Memory B cell (primary cell): Measurements from ENCODE around the gene SLC13A2.
"Not testable (repeated sequence)": the region's sequence is repeated elsewhere in the genome, so short reads cannot be mapped to it uniquely, and the experiment has no call there.

Source experiments
- ATAC-seq: fragments of 150-1000 bp; cut with Tn5 transposase; 2 replicates; pipeline ENCODE4 v1.10.0; 2021; ENCODE audit warnings: low read depth, mild to moderate bottlenecking, moderate library complexity
- DNase-seq, 2 donors: peaks; one replicate each; pipeline ENCODE4 v3.0.0; 2022; ENCODE audit warnings: low spot score in 2 of 2
- H3K27ac Mint-ChIP-seq: one replicate; pipeline ENCODE4 v1.8.0; 2022; ENCODE audit warnings: mild to moderate bottlenecking, moderate library complexity, mixed read lengths
- H3K27me3 Mint-ChIP-seq: one replicate; pipeline ENCODE4 v1.8.0; 2022; ENCODE audit warnings: mixed read lengths
- H3K36me3 Mint-ChIP-seq: one replicate; pipeline ENCODE4 v1.8.0; 2022; ENCODE audit warnings: mild to moderate bottlenecking, mixed read lengths
- H3K4me1 Mint-ChIP-seq: one replicate; pipeline ENCODE4 v1.8.0; 2022; ENCODE audit warnings: mixed read lengths
- H3K4me3 Mint-ChIP-seq: one replicate; pipeline ENCODE4 v1.8.0; 2022; ENCODE audit warnings: mild to moderate bottlenecking, moderate library complexity, mixed read lengths
- H3K9me3 Mint-ChIP-seq: one replicate; pipeline ENCODE4 v1.8.0; 2022; ENCODE audit warnings: mixed read lengths

Gene SLC13A2

GRCh38 chr17:28506763-28507487 is 33.5 kb downstream of the SLC13A2 start:
- no peaks in the 10 kb centered on the region for H3K4me1 Mint-ChIP-seq
- H3K27me3 Mint-ChIP-seq = peaks cover 26% of the 10 kb centered on the region
- ATAC-seq (no peak), DNase-seq (no peak)
- no peaks in the 10 kb centered on the region for H3K36me3 Mint-ChIP-seq
- no peaks in the 10 kb centered on the region for H3K9me3 Mint-ChIP-seq
- no peak overlapping the region for H3K4me3 Mint-ChIP-seq
- no peak overlapping the region for H3K27ac Mint-ChIP-seq

GRCh38 chr17:28507567-28508203 is 34.2 kb downstream of the SLC13A2 start:
- Mint-ChIP-seq H3K4me1 (no peaks in the 10 kb centered on the region), H3K27me3 (peaks cover 28% of the 10 kb centered on the region), H3K9me3 (no peaks in the 10 kb centered on the region), H3K36me3 (no peaks in the 10 kb centered on the region), H3K4me3 (no peak overlapping the region), H3K27ac (no peak overlapping the region)
- DNase-seq (no peak), ATAC-seq (no peak)

- H3K9me3 Mint-ChIP-seq = no peaks in the 10 kb centered on the region
- no peak for DNase-seq
- H3K4me1 Mint-ChIP-seq = no peaks in the 10 kb centered on the region
- ATAC-seq = no peak
- no peak overlapping the region for H3K27ac Mint-ChIP-seq
- H3K27me3 Mint-ChIP-seq = peaks cover 28% of the 10 kb centered on the region
- no peak overlapping the region for H3K4me3 Mint-ChIP-seq
- H3K36me3 Mint-ChIP-seq = no peaks in the 10 kb centered on the region
Measured at GRCh38 chr17:28508211-28508724, 34.8 kb downstream of the SLC13A2 start.

GRCh38 chr17:28509789-28510188 is 36.3 kb downstream of the SLC13A2 start:
- DNase-seq (no peak), ATAC-seq (no peak)
- no peaks in the 10 kb centered on the region for H3K36me3 Mint-ChIP-seq
- H3K27me3 Mint-ChIP-seq = peaks cover 28% of the 10 kb centered on the region
- H3K4me3 Mint-ChIP-seq = no peak overlapping the region
- no peaks in the 10 kb centered on the region for H3K4me1 Mint-ChIP-seq
- H3K27ac Mint-ChIP-seq = no peak overlapping the region
- H3K9me3 Mint-ChIP-seq = no peaks in the 10 kb centered on the region

- Mint-ChIP-seq H3K27me3 (peaks cover 19% of the 10 kb centered on the region), H3K9me3 (no peaks in the 10 kb centered on the region), H3K27ac (no peak overlapping the region), H3K4me3 (no peak overlapping the region), H3K4me1 (no peaks in the 10 kb centered on the region), H3K36me3 (no peaks in the 10 kb centered on the region)
- DNase-seq (no peak), ATAC-seq (no peak)
Measured at GRCh38 chr17:28511858-28512461, 38.5 kb downstream of the SLC13A2 start.

GRCh38 chr17:28513476-28513875 is 40.0 kb downstream of the SLC13A2 start:
- H3K9me3 Mint-ChIP-seq = no peaks in the 10 kb centered on the region
- no peak overlapping the region for H3K4me3 Mint-ChIP-seq
- H3K27ac Mint-ChIP-seq = no peak overlapping the region
- H3K4me1 Mint-ChIP-seq = peaks cover 5% of the 10 kb centered on the region
- peaks cover 17% of the 10 kb centered on the region for H3K27me3 Mint-ChIP-seq
- DNase-seq = no peak
- ATAC-seq = no peak
- no peaks in the 10 kb centered on the region for H3K36me3 Mint-ChIP-seq

GRCh38 chr17:28514561-28515002 is 41.1 kb downstream of the SLC13A2 start:
- no peak overlapping the region for H3K4me3 Mint-ChIP-seq
- peaks cover 8% of the 10 kb centered on the region for H3K27me3 Mint-ChIP-seq
- H3K4me1 Mint-ChIP-seq = peaks cover 5% of the 10 kb centered on the region
- no peaks in the 10 kb centered on the region for H3K36me3 Mint-ChIP-seq
- DNase-seq = no peak
- H3K27ac Mint-ChIP-seq = no peak overlapping the region
- H3K9me3 Mint-ChIP-seq = no peaks in the 10 kb centered on the region
- no peak for ATAC-seq

GRCh38 chr17:28515518-28515917 is 42.1 kb downstream of the SLC13A2 start:
- ATAC-seq = no peak
- peaks cover 7% of the 10 kb centered on the region for H3K4me1 Mint-ChIP-seq
- H3K27ac Mint-ChIP-seq = no peak overlapping the region
- DNase-seq = no peak
- peaks cover 3% of the 10 kb centered on the region for H3K27me3 Mint-ChIP-seq
- H3K4me3 Mint-ChIP-seq = no peak overlapping the region
- no peaks in the 10 kb centered on the region for H3K9me3 Mint-ChIP-seq
- H3K36me3 Mint-ChIP-seq = no peaks in the 10 kb centered on the region

GRCh38 chr17:28518132-28518531 is 44.7 kb downstream of the SLC13A2 start:
- peaks cover 7% of the 10 kb centered on the region for H3K4me1 Mint-ChIP-seq
- peak; percentile 98 for ATAC-seq
- no peaks in the 10 kb centered on the region for H3K9me3 Mint-ChIP-seq
- no peaks in the 10 kb centered on the region for H3K27me3 Mint-ChIP-seq
- H3K4me3 Mint-ChIP-seq = no peak overlapping the region
- peak in 1 of 2 donors; percentile 36 for DNase-seq
- H3K36me3 Mint-ChIP-seq = no peaks in the 10 kb centered on the region
- no peak overlapping the region for H3K27ac Mint-ChIP-seq

- ATAC-seq (no peak), DNase-seq (no peak)
- H3K4me1 Mint-ChIP-seq = peaks cover 7% of the 10 kb centered on the region
- H3K27ac Mint-ChIP-seq = no peak overlapping the region
- no peak overlapping the region for H3K4me3 Mint-ChIP-seq
- no peaks in the 10 kb centered on the region for H3K36me3 Mint-ChIP-seq
- H3K9me3 Mint-ChIP-seq = no peaks in the 10 kb centered on the region
- H3K27me3 Mint-ChIP-seq = no peaks in the 10 kb centered on the region
Measured at GRCh38 chr17:28518578-28518977, 45.1 kb downstream of the SLC13A2 start.

GRCh38 chr17:28519236-28519635 is 45.8 kb downstream of the SLC13A2 start:
- Mint-ChIP-seq H3K27me3 (no peaks in the 10 kb centered on the region), H3K4me3 (no peak overlapping the region), H3K36me3 (no peaks in the 10 kb centered on the region), H3K27ac (no peak overlapping the region), H3K9me3 (no peaks in the 10 kb centered on the region), H3K4me1 (peaks cover 7% of the 10 kb centered on the region)
- ATAC-seq (no peak), DNase-seq (no peak)

- no peak for DNase-seq
- H3K27me3 Mint-ChIP-seq = no peaks in the 10 kb centered on the region
- peaks cover 7% of the 10 kb centered on the region for H3K4me1 Mint-ChIP-seq
Measured at GRCh38 chr17:28520687-28521086, 47.2 kb downstream of the SLC13A2 start.

GRCh38 chr17:28521311-28522085 is 48.1 kb downstream of the SLC13A2 start:
- H3K4me1 Mint-ChIP-seq = peaks cover 7% of the 10 kb centered on the region
- H3K4me3 Mint-ChIP-seq = no peak overlapping the region
- no peaks in the 10 kb centered on the region for H3K27me3 Mint-ChIP-seq
- no peaks in the 10 kb centered on the region for H3K9me3 Mint-ChIP-seq
- ATAC-seq (no peak), DNase-seq (no peak)
- H3K27ac Mint-ChIP-seq = no peak overlapping the region
- H3K36me3 Mint-ChIP-seq = no peaks in the 10 kb centered on the region

More at GRCh38 chr17:28520687-28521086, 47.2 kb downstream of the SLC13A2 start:
- Mint-ChIP-seq H3K9me3 (no peaks in the 10 kb centered on the region), H3K4me3 (no peak overlapping the region), H3K27ac (no peak overlapping the region), H3K36me3 (no peaks in the 10 kb centered on the region)
- no peak for ATAC-seq

GRCh38 chr17:28522281-28522680 is 48.8 kb downstream of the SLC13A2 start:
- DNase-seq, H3K4me1 Mint-ChIP-seq, H3K9me3 Mint-ChIP-seq, H3K27me3 Mint-ChIP-seq, H3K36me3 Mint-ChIP-seq, H3K4me3 Mint-ChIP-seq, H3K27ac Mint-ChIP-seq, ATAC-seq: not testable (repeated sequence)
